ENCODE results near the gene EDAR. TPM values are rescaled to one million over a fixed set of nuclear protein-coding genes. Genes with fewer than 3 reads are reported as not detected.

EDAR gene
- total RNA-seq = not detected in 2 replicates

GRCh38 chr2:108988796-108989713 is at the start of gene EDAR:
EDAR (minus strand) TSS chr2:108989220; CDS start chr2:108931014, 58,206 bp downstream.

Other genes starting within 250 kb of the EDAR start
- 7.0 and 9.8 TPM in 2 replicates for gene CCDC138, start 202.4 kb downstream of the EDAR start, total RNA-seq
- 2.8 and 2.9 TPM in 2 replicates for gene SH3RF3, start 140.0 kb upstream of the EDAR start, total RNA-seq

Measured in regular cardiac myocyte (primary cell).